Stimulated activated naive CD4-positive, alpha-beta T cell treated with Interleukin-2 at 50 U/mL for 16 hours (primary cell): ENCODE results near the gene KCNQ1.

Experiments used
- DNase-seq: peaks from one replicate; lab custom pipeline; 2025; lab: John Stamatoyannopoulos, UW

KCNQ1 gene

DNA sequence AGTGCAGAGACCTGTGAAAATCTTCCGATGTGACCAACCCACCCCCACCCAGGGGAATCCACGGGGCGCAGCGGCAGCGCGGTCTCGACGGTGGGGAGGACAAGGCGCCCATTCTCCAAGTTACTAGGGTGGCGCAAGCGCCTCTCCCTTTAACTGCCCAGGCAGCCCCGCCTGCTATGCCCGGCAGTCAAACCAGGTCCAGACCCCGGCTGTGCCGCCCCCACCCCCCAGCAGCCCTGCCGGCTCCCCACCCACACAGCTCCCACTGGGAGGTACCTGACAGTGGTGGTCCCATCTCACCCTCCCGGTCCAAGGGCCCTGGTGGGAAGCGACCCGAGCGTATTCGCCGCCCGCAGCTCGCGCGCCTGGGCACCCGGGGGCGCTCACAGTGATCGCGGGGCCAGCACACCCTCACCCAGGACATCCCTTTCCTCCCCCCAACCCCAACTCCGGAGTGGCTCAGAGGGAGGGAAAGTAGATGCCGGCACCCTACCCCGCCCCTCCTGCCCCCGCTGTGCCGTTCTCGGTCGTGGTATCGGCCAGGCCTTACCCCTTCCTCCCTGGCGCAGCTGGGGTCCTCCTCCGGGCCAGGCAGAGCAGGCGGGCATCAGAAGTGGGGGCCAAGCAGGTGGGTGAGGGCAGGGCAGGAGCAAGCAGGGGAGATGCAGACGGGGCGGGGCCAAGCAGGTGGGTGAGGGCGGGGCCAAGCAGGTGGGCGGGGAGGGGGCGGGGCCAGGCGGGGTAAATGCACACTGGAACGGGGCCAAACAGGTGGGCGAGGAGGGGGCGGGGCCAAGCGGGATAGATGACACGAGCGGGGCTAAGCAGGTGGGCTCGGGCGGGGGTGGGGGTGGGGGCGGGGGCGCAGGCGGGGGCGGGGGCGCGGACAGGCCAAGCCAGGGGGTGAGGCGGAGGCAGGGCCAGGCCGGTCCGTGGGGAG, 657 bp upstream of the KCNQ1 start, which contains the start of gene TRPM5:
Gene TRPM5 (minus strand): TSS at position 634 of the 940 bp plus-strand sequence. CDS start 21,478 bp downstream, outside the sequence.
- DNase-seq = peak; percentile 70

DNA sequence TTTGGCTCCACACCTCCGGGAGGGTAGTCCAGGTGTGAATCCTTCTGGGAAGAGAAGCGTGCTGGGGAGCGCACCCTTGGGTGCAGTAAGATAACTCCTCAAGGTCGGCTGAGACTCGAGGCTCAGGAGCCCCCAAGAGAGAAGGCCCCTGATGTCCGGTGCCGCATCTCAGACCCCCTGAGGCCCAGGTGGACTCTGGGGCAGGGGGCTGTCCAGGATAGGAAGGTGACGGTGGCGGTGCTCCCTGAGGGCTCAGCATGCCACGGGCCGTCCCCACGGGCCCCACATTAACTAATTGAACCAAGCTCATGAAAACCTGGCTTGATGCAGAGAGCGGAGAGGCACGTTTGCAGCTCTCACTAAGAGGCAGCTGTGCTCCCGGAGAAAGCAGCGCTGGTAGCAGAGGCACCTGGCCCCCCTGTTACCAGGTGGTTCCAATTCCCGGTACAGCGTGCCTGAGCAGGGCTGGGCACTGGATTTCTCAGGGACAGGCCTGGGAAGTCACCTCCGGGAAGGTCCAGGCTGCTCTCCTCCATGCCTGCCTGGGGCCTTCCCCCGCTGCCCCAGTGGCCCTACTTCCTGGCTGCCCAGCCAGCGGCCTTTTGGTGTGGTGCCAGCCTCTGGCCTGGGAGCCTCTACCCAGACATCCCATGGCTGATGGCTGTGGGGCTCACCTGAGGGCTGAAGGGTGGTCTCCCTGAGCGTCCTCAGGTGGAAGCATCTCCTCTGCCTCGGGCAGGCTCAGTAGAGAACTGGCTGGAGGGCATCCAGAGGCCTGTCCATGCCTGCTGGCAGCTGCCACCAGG, 1.1 kb downstream of the KCNQ1 start:
- DNase-seq = no peak

DNA sequence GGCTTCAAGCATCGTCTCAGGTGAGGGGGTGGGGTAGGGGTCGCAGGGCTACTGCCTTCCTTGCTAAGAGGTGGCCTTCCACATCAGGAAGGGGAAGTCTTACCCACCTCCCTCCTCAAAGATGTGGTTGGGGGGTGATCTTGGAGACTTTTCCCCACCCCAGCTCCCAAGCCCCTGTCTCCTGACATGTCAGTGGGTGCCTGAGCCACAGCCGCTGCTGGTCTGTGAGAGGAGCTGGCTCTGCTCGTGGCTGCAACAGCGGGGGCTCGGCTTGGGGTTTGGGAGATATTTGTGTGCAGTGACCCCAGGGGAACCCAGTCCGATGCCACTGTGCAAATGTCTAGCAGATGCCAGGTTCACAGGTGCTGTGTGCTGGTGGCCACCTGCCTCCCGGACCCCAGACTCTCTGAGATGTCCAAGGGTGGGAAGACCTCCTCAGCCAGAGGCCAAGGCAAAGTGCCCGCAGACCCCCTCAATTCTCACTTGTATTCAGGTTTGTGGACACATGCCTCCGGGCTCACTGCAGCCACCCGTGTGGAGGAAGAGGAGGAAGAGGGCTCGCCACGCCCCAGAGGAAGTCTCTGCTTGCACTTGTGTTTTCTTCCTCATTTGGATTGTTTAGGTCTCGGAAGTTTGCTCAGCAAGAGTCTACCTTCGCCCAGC, 1.9 kb downstream of the KCNQ1 start:
- no peak for DNase-seq

DNA sequence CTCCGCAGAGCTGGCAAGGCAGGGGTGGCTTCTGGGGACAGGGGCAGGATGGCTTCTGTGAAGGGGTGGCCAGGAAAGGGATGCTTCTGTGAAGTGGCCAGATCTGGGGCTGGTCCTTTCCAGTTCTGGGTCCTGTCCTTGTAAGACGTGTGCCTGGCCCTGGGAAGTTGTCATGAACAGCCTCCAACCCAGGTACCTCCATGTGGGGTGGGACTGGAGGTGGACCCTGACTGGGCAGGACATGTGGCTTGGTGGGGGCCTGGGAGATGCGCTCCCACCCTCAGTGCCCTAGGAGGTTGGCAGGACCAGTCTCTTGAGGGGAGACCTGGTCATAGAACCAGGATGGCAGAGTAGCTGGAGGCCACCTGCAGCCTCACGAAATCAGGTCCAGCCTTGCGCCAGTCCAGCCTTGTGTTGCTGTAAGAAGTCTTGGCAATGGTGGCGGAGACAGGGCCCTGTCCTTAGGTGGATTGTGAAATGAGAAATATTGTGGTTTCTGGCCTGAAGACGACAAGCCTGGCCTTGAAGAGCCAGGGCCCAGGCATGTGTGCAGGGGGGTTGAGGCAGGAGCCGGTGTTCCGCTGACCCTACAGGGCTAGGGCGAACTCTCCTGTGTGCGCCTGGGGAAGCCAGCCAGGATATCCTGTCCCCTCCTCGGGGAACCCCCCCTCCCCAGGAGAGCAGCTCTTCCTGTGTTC, 2.6 kb downstream of the KCNQ1 start:
- no peak for DNase-seq

DNA sequence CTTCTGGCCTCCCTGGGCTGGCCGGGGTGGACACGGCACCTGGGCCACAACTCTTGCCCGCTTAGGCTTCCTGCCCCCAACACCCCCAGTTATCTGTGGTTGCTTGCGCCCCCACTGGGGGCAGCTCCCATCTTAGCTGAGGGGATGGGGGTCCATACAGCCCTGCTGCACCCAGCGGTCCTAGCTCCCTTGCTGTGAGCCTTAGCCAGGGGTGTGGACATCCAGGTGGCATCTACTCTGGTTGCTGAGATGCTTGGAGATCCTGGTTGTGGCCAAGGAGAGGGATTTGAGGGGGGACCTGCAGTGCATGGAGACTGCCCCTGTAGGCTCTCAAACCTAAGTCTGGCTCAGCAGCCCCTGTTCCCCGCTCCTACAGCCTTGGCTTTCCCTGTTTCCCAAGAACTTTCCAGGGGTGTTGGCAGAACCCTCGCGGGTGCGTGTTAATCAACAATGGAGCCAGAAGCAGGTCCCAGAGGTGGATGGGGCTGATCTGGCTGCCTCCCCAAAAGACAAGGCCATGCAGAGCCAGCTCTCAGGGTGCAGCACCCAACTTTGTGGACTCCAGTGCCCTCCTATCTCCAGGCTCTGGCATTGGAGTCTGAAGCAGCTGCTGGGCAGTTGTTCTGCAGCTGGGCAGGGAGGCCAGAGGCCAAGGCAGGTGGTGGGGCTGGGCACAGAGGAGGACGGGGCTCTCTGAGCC, 3.3 kb downstream of the KCNQ1 start:
- DNase-seq = no peak

DNA sequence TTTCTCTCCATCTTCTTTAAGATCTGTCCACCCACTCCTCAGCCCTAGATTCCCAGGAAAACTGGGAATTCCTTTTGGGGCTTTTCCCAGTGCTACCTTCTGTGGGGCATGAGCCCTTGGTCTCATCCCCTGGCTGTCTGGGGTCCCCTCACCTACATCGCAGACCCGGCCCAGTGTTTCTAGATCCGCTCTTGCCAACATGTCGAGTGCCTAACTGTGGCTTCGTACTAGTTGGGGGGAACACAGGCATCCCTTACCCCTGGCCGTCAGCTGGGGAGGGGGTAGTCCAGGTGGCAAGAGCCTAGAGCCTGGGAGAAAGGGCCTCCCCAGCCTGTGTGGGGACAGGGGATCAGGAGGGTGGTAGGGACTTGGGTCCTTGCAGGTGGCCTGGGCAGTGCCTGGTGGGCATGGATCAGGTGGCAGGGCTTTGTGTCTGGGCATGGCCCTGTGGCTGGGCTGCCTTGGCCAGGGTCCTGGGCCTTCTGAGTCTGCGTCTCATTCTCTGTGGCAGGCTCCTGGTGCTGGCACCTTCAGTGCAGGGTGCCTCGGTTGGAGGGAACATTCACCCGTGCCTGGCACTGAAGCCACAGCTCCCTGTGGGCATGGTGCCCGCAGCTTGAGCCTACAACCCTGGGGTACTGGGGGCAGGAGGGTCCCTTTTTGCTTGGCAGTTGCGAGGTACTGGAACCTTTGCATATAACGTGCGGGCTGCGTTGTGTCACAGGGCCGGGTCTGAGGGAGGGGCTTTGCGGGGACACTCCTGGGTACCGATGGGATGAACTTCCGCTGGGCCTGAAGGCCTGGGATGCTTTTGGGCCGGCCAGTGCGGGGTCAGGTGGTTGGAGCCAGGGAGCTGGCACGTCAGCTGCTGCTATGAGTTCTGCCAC, 4.1 kb downstream of the KCNQ1 start:
- DNase-seq = no peak

DNA sequence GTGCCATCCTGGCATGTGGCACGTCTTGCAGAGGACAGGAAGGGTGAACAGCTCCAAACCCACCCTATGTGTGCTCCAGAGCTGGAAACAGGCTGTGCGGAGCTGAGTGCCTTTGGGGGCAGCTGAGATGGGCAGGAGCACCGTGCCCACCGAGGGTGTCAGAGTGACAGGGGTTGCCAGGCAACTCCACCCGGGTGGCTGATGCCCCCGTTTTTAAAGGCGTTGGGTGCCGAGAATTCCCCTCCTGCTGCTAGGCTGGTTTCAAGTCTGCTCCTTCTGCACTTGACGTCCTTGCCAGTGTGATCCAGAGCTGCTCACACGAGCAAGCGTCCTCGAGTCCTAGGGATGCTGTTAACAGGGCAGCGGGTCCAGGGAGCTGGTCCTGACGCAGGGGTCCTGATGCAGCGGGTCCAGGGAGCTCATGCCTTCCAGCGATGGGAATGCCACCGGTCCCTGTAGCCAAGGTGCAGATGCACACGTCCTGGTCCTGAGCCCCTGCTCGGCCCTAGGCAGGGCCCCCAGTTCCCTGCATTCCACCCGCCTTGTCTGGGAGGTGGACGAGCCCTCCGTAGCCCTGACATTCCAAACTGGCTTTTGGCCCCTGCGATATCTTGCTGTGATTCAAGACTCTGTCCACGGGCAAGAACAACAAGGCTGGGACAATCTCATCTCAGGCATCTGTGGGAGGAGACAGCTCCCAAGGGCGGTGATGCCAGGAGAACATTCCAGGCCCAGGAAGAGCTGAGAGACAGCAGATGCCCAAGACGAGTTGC, 4.9 kb downstream of the KCNQ1 start:
- no peak for DNase-seq

DNA sequence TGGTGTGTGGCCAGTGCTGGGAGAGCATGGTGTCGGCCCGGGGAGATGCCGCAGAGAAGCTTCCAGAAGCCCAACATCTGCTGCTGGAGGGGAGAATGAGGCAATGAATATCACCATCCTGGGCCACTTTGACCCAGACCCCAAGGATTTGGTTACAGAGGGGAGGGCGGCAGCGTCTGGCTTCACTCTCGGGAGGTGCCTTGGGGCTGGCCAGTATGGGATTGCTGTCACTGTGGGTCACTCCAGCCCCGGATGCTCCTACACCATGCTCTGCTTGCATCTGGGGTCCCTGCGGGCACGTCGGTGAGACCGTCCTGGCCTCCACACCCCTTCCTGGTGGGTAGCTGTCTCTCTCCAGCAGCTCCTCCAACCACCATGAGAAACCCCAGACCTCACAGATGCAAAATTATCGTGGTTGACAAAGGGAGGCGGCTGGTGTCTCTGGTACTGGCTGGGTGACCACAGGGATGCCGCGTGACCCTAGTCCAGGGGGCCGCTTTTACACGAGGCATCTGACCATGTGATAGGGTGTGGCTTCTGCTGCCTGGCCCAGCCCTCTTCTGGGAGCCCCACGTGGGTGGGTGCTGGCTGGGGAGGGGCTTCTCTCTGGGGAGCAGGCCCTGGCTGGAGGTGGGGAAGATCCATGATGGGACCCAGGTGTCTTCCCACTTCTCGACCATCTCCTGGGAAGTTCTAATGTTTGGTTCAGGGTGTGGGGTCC, 5.7 kb downstream of the KCNQ1 start:
- no peak for DNase-seq

DNA sequence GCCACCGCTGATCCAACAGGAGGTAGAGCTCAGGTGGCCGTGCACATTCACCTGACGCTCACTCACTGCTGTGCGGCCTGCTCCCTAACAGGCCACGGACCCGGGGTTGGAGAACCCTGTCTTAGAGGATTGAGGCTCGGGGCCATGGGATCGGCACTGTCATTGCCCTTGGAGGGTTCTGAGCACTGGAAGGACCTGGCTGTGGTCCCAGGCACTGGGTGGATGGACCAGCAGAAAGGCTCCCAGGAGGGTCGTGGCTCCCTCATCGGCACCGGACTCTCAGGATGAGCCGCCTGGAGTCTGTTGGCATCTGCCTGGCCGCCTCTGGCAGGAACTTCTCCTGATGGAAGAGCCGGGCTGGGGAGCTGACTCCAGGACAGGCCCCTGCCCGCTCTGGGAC, 6.5 kb downstream of the KCNQ1 start:
- DNase-seq = no peak

DNA sequence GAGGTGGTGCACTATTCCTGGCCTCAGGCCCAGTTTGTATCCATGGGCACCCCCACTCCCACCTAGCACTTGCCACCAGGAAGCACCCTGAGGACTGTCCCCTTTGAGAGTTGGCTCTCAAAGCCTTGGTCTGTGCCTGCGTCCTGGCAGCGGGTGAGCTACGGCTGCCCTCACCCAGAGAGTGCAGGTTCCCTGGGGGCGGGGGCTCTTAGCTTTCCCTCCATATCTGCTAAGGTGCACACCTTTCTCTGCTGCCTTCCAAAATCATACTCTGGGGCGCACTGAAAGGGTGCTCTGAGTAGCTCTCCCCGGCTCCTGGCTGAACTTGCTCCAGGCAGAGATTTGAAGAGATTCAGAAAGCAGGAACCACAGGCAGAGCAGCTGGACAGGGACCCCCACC, 7.1 kb downstream of the KCNQ1 start:
- no peak for DNase-seq

DNA sequence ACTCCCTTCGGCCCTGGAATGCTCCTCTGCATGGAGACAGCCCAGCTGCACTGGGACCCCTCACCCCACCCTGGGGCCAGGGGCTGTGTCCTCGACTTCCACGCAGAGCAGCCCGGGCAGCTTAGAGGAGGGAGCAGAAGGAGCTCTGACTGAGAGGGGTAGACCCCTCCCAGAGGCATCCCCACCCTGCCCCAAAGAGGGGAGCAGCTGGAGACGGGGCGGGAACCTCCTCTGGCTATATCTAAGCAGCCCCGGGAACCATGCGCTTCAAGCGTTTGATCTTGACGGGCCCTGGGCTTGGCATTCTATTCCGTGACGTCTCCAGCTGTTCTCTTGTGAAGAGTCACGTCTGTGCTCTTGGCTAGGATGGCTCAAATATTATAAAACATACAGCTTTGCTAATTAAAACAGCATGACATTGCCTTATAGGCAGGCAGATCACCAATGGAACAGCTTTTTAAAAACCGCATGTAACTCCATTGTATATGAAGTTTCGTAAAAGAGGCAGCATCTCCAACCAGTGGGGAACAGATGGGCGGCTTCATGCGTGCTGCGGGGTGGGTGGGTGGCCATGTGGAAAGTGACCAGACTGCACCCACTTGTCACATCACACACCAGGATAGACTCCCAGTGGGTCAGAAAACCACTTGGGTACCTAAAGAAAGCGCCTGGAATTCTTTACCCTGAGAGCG, 7.7 kb downstream of the KCNQ1 start:
- DNase-seq = no peak

DNA sequence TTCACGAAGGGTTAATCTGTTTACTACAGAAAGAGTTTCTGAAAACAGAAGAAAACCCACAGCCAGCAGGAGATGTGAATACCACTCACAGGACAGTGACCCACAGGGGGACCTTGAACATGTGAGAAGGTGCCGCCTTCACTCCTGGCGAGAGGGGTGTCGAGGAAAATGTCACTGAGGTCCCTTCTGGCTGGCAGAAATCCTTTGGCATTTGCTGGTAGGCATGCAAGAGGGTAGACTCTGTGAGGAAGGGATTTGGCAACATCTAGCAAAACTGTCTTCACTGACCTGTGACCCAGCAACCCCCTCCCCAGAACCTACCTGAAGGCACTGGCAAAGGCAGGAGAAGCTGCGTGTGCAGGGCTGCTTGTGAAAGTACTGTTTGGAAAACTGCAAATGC, 8.6 kb downstream of the KCNQ1 start:
- no peak for DNase-seq

DNA sequence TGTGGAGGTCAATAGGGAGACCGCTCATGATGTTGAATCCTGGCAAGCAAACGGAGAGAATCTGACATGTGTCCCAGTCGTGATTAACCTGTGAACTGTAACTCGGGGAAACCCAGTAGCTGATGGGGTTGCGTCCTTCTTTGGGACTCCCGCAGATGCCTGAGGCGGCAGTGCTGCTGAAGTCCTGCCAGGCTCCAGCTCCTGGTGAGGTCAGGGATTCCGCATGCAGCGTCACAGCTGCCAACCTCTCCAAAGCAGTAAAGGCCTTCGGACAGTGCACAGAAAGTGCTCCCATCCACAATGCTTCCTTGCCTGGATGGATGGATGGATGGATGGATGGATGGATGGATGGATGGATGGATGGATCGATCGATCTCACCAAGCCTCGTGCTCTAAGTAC, 13.5 kb downstream of the KCNQ1 start:
- DNase-seq = no peak

DNA sequence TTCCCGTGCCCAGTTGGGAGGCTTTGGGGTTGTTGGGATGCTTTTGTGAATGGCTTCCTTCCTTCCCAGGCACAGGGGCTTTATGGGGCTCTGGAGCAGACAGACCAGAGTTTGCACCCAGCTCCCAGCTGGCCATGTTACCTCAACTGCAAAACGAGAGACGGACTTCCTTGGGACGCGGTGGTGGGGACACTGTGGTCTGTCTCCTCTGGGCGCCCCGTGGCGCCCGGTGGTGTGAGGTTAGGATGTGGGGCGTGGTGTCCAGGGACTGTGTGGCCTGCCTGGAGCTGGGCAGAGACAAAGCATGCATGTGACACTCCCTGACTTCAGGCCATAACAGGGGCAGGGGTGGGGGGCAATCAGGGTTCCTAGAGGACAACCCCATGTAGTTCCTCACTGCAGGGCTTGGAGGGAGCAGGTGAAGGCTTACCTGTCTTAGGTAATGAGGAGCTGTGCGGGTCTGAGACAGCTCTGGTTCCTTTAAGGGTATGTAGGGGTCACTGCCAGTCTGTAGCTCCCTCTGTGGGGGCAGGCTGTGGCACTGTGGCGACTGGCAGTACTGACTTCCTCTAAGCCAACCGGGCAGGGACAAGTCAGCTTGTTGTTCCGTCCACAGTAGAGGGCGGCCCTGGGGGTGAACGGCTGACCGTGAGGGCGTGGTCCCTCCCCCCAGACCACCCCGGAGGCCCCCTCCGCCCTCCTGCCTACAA, 14.4 kb downstream of the KCNQ1 start:
- DNase-seq = no peak

DNA sequence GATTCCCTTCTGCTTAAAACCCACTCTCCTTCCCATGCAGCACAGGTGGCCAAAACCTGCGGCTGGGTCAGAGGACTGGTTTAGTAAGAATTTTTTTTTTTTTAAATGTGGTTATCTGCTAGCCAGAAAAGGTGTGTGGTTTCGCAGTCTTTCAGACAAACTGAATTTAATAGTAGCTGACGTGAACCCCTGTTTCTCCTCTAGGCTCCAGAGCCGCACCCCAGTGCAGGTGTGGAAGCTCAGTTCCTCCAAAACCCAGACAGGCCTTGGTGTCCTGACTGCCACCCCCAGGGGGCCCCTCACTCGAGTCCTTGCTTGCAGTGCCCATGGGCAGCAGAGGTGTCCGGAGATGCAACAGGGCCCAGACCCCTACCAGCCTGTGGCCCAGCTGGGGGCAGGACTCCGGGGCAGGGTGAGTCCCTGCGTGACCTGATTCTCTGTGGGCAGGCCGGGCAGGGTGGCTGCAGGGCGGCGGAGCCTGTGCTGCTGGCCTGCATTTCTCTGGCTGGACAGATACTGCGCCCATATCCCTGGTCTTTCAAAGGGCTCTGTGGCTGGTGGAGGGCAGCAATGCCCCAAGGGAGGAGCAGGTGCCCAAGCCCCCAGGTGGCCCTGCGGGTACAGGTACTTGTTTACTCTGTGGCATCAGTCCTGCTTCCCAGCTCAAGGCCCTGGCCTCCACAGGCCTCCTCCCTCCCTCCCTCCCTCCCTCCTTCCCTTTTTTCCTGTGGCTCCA, 15.2 kb downstream of the KCNQ1 start:
- no peak for DNase-seq

DNA sequence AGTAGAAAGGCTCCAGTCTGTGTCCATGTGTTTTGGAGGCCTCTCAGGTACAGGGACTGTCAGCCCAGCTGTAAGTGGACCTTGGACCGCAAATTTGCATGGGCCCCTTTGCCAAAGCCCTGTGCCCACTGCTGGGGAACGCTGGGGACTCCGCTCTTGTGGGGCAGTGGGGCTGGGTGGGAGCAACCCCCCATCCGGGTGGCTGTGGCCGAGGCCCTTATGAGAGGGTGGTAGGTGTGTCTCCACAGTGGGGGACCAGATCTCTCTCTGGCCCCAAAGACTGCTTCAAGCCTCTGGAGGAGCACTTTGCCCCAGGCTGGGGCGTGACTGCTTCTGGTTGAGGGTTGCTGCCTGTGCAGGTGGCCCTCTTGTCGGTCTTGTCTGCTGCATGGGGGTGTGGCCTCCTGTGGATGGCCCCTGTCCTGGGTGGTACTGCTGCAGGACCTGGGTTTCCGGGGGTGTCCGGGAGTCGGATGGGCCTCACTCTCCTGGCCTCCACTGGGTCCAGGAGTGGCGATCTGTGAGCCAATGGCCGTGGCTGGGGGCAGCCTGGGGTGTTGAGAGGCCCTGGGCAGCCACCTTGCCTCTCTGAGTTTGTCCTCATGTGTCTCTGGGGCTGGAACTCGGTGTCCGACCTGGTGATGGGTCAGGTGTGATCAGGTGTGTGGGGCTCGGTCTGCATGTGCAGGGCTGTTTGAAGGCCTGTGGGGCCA, 15.9 kb downstream of the KCNQ1 start:
- no peak for DNase-seq
